Measurements from ENCODE around the gene LZTS2. TPM values are rescaled to one million over a fixed set of nuclear protein-coding genes. Genes with fewer than 3 reads are reported as not detected.

The LZTS2 gene
- total RNA-seq, 1 donor from 2014 or later = 35.6 TPM

DNA sequence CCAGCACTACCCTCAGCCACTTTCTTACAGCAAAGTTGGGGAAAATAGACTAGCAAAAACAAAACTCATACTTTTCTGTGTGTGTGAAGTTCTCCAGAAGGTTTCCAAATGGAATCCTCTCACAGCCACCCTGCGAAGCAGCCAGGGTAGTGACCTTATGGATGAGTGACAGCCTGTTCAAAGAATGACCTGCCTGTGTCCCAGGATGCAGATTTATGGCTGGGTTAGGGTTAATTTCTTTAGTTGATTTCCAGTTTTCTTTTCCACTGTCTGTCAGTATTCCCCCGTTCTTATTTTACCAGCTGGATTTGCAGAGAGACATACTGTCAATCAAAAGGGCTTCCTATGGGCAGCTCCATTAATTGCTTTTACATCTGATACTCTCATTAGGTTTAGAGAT lies 32.7 kb upstream of the LZTS2 start:
- intact Hi-C loops (cut with micrococcal nuclease) = no loop called here
- Histone ChIP-seq H3K4me3 (no peak overlapping the region), H3K36me3 (peaks cover 41% of the 10 kb centered on the region), H3K27me3 (ENCODE audit: low read depth) (no peaks in the 10 kb centered on the region), H3K27ac (replicated peaks) (no peak overlapping the region), H3K4me1 (peaks cover 17% of the 10 kb centered on the region), H3K9me3 (replicated peaks) (no peaks in the 10 kb centered on the region)
- DNase-seq = no peak
- TF ChIP-seq, protein P1, sequence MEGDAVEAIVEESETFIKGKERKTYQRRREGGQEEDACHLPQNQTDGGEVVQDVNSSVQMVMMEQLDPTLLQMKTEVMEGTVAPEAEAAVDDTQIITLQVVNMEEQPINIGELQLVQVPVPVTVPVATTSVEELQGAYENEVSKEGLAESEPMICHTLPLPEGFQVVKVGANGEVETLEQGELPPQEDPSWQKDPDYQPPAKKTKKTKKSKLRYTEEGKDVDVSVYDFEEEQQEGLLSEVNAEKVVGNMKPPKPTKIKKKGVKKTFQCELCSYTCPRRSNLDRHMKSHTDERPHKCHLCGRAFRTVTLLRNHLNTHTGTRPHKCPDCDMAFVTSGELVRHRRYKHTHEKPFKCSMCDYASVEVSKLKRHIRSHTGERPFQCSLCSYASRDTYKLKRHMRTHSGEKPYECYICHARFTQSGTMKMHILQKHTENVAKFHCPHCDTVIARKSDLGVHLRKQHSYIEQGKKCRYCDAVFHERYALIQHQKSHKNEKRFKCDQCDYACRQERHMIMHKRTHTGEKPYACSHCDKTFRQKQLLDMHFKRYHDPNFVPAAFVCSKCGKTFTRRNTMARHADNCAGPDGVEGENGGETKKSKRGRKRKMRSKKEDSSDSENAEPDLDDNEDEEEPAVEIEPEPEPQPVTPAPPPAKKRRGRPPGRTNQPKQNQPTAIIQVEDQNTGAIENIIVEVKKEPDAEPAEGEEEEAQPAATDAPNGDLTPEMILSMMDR (IDR thresholded peaks at IDR 0.05; ENCODE audit: borderline replicate concordance) = no peak

DNA sequence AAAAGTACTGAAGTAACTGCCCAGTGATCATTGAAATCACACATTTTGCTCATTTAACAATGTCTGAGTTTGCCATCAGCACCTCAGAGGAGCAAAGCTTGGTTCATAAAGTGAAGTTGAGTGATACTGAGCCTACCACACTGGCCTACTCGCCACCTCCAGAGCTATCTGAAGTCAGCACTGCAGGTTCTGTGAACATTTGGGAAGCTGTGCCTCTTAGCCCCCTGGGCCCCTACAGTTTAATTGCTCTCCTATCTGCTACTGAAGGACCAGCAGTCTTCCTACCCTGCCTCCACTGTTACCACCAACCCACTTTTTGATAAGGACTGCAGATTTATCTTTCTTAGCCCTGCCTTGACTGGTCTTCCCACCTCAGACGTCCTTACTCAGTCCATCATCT lies 32.3 kb upstream of the LZTS2 start:
- H3K4me3 ChIP-seq = no peak overlapping the region
- peaks cover 36% of the 10 kb centered on the region for H3K36me3 ChIP-seq
- intact Hi-C loops (cut with micrococcal nuclease) = no loop called here
- no peak overlapping the region for H3K27ac ChIP-seq (replicated peaks)
- TF ChIP-seq, protein P1 (IDR thresholded peaks at IDR 0.05; ENCODE audit: borderline replicate concordance) = no peak
- DNase-seq = no peak
- H3K9me3 ChIP-seq (replicated peaks) = no peaks in the 10 kb centered on the region
- H3K4me1 ChIP-seq = peaks cover 17% of the 10 kb centered on the region
- H3K27me3 ChIP-seq (ENCODE audit: low read depth) = no peaks in the 10 kb centered on the region

DNA sequence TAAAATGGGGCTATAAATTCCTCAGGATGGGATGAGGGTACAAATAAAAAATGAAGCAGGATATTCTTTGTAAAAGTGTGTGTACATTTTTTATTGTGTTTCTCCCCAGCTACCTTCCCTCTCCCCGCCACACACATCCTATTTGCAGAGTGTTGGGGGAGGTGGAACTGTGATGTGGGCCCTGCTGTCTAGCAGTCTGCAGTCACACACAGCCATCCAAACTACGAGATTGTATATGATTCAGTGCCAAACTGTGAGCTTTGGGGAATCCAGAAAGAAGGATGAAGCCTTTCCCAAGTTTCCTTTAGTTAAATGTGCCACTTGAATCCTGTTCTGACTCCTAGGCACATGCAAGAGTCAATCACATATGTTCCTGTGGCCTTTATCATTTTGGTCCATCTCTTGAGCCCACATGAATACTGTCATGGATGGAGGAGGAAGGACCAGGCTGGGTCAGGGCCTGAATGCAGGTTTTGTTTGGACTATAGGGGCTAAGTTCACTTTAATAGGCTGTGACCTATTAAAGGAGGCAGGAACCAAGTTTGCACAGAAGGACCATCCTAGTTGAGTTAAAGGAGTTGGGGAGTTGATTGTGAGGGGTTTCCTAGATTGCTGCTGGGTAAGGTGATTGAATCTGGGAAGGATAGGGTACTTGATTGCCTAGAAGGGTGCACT lies 31.4 kb upstream of the LZTS2 start:
- DNase-seq = no peak
- no peak overlapping the region for H3K4me3 ChIP-seq
- H3K27ac ChIP-seq (replicated peaks) = no peak overlapping the region
- H3K36me3 ChIP-seq = peaks cover 28% of the 10 kb centered on the region
- intact Hi-C loops (cut with micrococcal nuclease) = no loop called here
- TF ChIP-seq, protein P1 (IDR thresholded peaks at IDR 0.05; ENCODE audit: borderline replicate concordance) = no peak
- H3K4me1 ChIP-seq = peaks cover 17% of the 10 kb centered on the region
- no peaks in the 10 kb centered on the region for H3K9me3 ChIP-seq (replicated peaks)
- no peaks in the 10 kb centered on the region for H3K27me3 ChIP-seq (ENCODE audit: low read depth)

DNA sequence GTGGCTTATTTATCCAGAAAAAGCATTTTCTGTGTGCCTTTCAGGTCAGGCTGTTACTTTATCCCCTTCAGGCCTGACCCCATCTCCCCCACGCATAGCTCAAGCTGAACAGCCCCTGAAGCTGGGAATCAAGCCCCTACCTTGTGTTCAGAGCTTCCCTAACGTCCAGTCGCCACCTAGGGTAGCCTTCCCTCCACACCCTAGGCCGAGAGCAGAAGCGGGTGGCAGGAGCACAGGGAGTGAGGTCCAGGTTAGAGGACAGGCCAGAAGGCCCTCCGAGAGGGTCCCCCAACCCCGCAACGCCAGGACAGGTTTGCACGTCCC lies 30.8 kb upstream of the LZTS2 start:
- DNase-seq = no peak
- intact Hi-C loops (cut with micrococcal nuclease) = no loop called here
- H3K9me3 ChIP-seq (replicated peaks) = no peaks in the 10 kb centered on the region
- no peaks in the 10 kb centered on the region for H3K27me3 ChIP-seq (ENCODE audit: low read depth)
- peak overlapping the region; percentile 76 for H3K4me3 ChIP-seq
- peaks cover 26% of the 10 kb centered on the region for H3K36me3 ChIP-seq
- H3K27ac ChIP-seq (replicated peaks) = no peak overlapping the region
- peaks cover 17% of the 10 kb centered on the region for H3K4me1 ChIP-seq
- TF ChIP-seq, protein P1 (IDR thresholded peaks at IDR 0.05; ENCODE audit: borderline replicate concordance) = no peak

DNA sequence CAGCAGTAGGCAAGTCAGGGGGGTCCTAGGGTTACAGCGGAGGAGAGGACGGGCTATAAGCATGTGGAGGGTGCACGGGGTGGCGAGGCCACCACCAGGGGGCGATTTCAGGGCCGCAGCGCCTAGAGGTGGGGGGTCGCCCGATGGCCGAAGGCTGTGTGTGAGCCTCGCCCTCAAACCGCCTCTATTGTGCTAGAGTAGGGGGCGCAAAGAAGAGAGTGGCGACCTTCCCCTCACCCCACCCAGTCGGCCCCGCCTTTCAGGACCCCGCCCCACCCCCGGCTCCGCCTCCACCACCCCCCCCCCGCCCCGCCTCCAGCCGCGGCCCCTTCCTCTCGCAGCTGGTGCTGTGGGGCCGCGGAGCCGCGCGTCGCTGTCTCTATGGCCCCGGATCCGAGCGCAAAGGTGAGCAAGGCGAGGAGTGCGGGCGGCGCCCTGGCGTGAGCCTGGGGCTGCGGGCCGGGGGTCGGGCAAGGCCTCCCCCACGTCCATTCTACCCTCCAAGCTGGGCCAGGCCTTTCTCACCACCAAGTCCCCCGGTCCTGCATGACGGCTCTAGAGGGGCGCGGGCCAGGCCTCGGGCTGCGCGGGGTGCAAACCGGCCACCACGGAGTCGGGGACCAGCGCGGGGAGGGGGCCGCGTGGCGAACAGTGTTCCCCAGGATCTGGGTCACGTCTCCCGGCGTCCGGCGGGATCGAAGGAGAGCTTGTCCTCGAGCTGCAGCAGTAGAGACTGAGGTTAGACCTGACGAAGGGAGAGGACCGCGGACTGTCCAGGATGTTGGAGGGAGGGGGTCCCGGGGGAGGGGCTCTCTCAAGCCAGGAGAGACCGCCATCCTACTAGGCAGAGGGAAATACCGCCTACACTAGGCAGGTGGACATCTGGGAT lies 30.2 kb upstream of the LZTS2 start, which contains the start of gene SEMA4G:
SEMA4G (plus strand) TSS at position 318 of the 889 bp plus-strand sequence. CDS start 3,409 bp downstream, outside the sequence.
- TF ChIP-seq, protein P1 (IDR thresholded peaks at IDR 0.05; ENCODE audit: borderline replicate concordance) = peak; percentile 78
- no peak within 1 kb of the TSS for H3K27ac ChIP-seq (replicated peaks)
- peak within 1 kb of the TSS; percentile 76 for H3K4me3 ChIP-seq
- no peaks in the 10 kb centered on the region for H3K9me3 ChIP-seq (replicated peaks)
- H3K4me1 ChIP-seq = peaks cover 17% of the 10 kb centered on the region
- peaks cover 20% of the 10 kb centered on the region for H3K36me3 ChIP-seq
- intact Hi-C loops (cut with micrococcal nuclease) = no loop called here
- peak; percentile 31 for DNase-seq
- H3K27me3 ChIP-seq (ENCODE audit: low read depth) = no peaks in the 10 kb centered on the region

Data from left ventricle myocardium inferior (tissue), 1 donor.